Liver (tissue), 9 donors: ENCODE data around the gene RAB27B. TPM values are rescaled to one million over a fixed set of nuclear protein-coding genes. Genes with fewer than 3 reads are reported as not detected.

Source experiments
- DNase-seq: peaks from one replicate; pipeline ENCODE4 v3.0.0-alpha.2; 2017; ENCODE audit warnings: low spot score
- H3K27ac ChIP-seq, 2 donors: one replicate each; pipeline ENCODE4 v1.7.0; 2013; ENCODE audit warnings: inconsistent platforms in 2 of 2, low read length in 2 of 2, control low read depth in 1 of 2, low read depth in 1 of 2, mild to moderate bottlenecking in 1 of 2
- H3K27me3 ChIP-seq, 4 donors: one replicate each; pipeline versions ENCODE4 v1.6.1 to v1.7.0; 2013; ENCODE audit warnings: low read length in 3 of 4, inconsistent platforms in 1 of 4, mild to moderate bottlenecking in 1 of 4, moderate library complexity in 1 of 4; ENCODE audit not compliant: control insufficient read depth in 4 of 4, insufficient read depth in 4 of 4
- H3K36me3 ChIP-seq, 4 donors: one replicate each; pipeline versions ENCODE4 v1.6.1 to v1.7.0; 2013; ENCODE audit warnings: low read length in 3 of 4, mild to moderate bottlenecking in 3 of 4, low read depth in 1 of 4, moderate library complexity in 1 of 4; ENCODE audit not compliant: control insufficient read depth in 4 of 4, insufficient read depth in 3 of 4
- H3K4me1 ChIP-seq, 4 donors: one replicate each; pipeline versions ENCODE4 v1.6.1 to v1.7.0; 2013; ENCODE audit warnings: low read length in 3 of 4, mild to moderate bottlenecking in 3 of 4, moderate library complexity in 1 of 4; ENCODE audit not compliant: control insufficient read depth in 4 of 4, insufficient read depth in 4 of 4
- H3K4me3 ChIP-seq, 3 donors: one replicate each; pipeline versions ENCODE4 v1.6.1 to v1.7.0; 2013; ENCODE audit warnings: low read length in 3 of 3, control low read depth in 1 of 3, low read depth in 1 of 3, mild to moderate bottlenecking in 1 of 3
- H3K9ac ChIP-seq, 2 donors: one replicate each; pipeline ENCODE4 v1.7.0; 2013; ENCODE audit warnings: low read length in 2 of 2, mild to moderate bottlenecking in 2 of 2, moderate library complexity in 2 of 2, control low read depth in 1 of 2, low read depth in 1 of 2
- H3K9me3 ChIP-seq, 4 donors: one replicate each; pipeline versions ENCODE4 v1.6.1 to v1.7.0; 2013; ENCODE audit warnings: low read length in 3 of 4; ENCODE audit not compliant: control insufficient read depth in 4 of 4
- CTCF ChIP-seq: fragments of 150-350 bp; IDR thresholded peaks from 2 replicates; pipeline ENCODE4 v1.5.1; 2017; ENCODE audit warnings: improper control_type of control experiment, low read depth, low read length; ENCODE audit not compliant: missing input control
- EGR1 ChIP-seq, 2 donors: IDR thresholded peaks; 2 replicates each; pipeline ENCODE4 v1.6.1; 2016 to 2018; ENCODE audit warnings: antibody characterized with exemption in 2 of 2, low read depth in 2 of 2
- FOXA1 ChIP-seq: IDR thresholded peaks from 2 replicates; pipeline ENCODE4 v1.6.1; 2016; ENCODE audit warnings: antibody characterized with exemption
- FOXA2 ChIP-seq: IDR thresholded peaks from 2 replicates; pipeline ENCODE4 v1.6.1; 2016; ENCODE audit warnings: antibody characterized with exemption
- GABPA ChIP-seq, 2 donors: IDR thresholded peaks in 1 of 2; conservative IDR thresholded peaks in 1 of 2; 2 replicates each; pipeline ENCODE4 v1.6.1; 2016; ENCODE audit warnings: antibody characterized with exemption in 2 of 2, mild to moderate bottlenecking in 1 of 2, moderate library complexity in 1 of 2
- HNF4G ChIP-seq: IDR thresholded peaks from 2 replicates; pipeline ENCODE4 v1.6.1; 2016; ENCODE audit warnings: antibody characterized with exemption
- JUND ChIP-seq, 2 donors: IDR thresholded peaks; 2 replicates each; pipeline ENCODE4 v1.6.1; 2016; ENCODE audit warnings: antibody characterized with exemption in 2 of 2
- MAX ChIP-seq: IDR thresholded peaks from 2 replicates; pipeline ENCODE4 v1.6.1; 2016; ENCODE audit warnings: antibody characterized with exemption
- RAD21 ChIP-seq, 2 donors: IDR thresholded peaks; 2 replicates each; pipeline ENCODE4 v1.6.1; 2016; ENCODE audit warnings: antibody characterized with exemption in 2 of 2, mild to moderate bottlenecking in 2 of 2
- RXRA ChIP-seq, 2 donors: IDR thresholded peaks; 2 replicates each; pipeline ENCODE4 v1.6.1; 2017 to 2018; ENCODE audit warnings: antibody characterized with exemption in 2 of 2, mild to moderate bottlenecking in 1 of 2
- TAF1 ChIP-seq: conservative IDR thresholded peaks from 2 replicates; pipeline ENCODE4 v1.6.1; 2016; ENCODE audit warnings: antibody characterized with exemption, mild to moderate bottlenecking
- WGBS: extraction: QIAGEN DNeasy Blood & Tissue Kit; methylation state at CpG from one replicate; pipeline ENCODE4 v1.1.7; 2013; 5-methylcytosine and 5-hydroxymethylcytosine counted together
- polyA plus RNA-seq, 2 donors: library from polyadenylated mRNA; stranded (reverse) in 1 of 2; unstranded in 1 of 2; fragments of 200-250 nt in 1 of 2; fragments of >200 nt in 1 of 2; fragmentation: Nextera tagmentation in 1 of 2; extraction: Ambion mirVana in 1 of 2; gene quantifications; one replicate each; pipeline versions ENCODE4 v1.2.1 to v1.2.3, GENCODE V29; 2013 to 2015
- total RNA-seq, 2 donors: library from RNA; depleted of rRNA; stranded (reverse); fragments of >200 nt; gene quantifications; one replicate each; pipeline ENCODE4 v1.2.3, GENCODE V29; 2014
- TF ChIP-seq, protein P1 (sequence below): IDR thresholded peaks from 2 replicates; pipeline ENCODE4 v1.6.1; 2016; ENCODE audit warnings: antibody characterized with exemption
- TF ChIP-seq, protein P2 (sequence below): IDR thresholded peaks from 2 replicates; pipeline ENCODE4 v1.6.1; 2016; ENCODE audit warnings: antibody characterized with exemption, mild to moderate bottlenecking
- TF ChIP-seq, protein P3 (sequence below): IDR thresholded peaks from 2 replicates; pipeline ENCODE4 v1.6.1; 2016; ENCODE audit warnings: antibody characterized with exemption
- donor health status: healthy.
- donor health status: healthy.
- donor health status: healthy.
- donor health status: healthy.
- donor health status: healthy.

Gene RAB27B
- total and polyA plus RNA-seq, 4 donors = 0.13 to 4.5 (median 0.24) TPM

- Histone ChIP-seq H3K27me3 (no peaks in the 10 kb centered on the region), H3K4me3 (no peak overlapping the region), H3K36me3 (no peaks in the 10 kb centered on the region), H3K9me3 (no peaks in the 10 kb centered on the region), H3K9ac (no peak overlapping the region), H3K4me1 (peaks cover 0 to 13% (median 10%) of the 10 kb centered on the region in 4 donors), H3K27ac (no peak overlapping the region)
- no peak for TF ChIP-seq MAX
- TF ChIP-seq FOXA1 = no peak
- TF ChIP-seq EGR1 (IDR thresholded peaks at IDR 0.05; ENCODE audit: low read depth in 2 of 2) = no peak
- no peak for DNase-seq
- WGBS = 95% methylated on average over 2 of the region's 2 CpGs
Measured at GRCh38 chr18:54825601-54826344, 2.5 kb upstream of the RAB27B start.

DNA sequence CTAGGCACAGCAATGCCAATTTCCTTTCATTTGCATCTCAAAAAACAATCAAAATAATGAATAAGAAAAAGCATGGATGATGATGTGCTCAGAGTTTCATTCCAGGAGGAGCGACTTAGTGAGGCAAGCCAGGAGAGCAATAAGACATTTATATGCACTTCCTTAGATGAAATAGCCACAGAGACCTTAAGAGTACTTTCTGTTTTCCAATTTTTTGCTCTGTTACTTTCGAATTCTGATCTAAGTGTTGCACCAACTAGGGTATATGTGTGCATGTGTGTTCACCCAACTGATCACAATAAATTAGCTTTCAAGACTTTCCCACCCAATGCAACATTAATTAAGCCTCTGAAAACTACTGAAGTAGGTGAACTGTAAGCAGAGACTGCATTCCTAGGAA is 709 bp downstream of the RAB27B start:
- no peak for DNase-seq
- H3K9me3 ChIP-seq = no peaks in the 10 kb centered on the region
- no peaks in the 10 kb centered on the region for H3K36me3 ChIP-seq
- H3K4me3 ChIP-seq = peak overlapping the region; percentile 49 to 65 (median 60)
- WGBS = 42% methylated on average over 2 of the region's 2 CpGs
- H3K27ac ChIP-seq = no peak overlapping the region
- H3K4me1 ChIP-seq = peaks cover 0 to 13% (median 10%) of the 10 kb centered on the region in 4 donors
- H3K9ac ChIP-seq = peak overlapping the region in 1 of 2 donors; percentile 48
- no peaks in the 10 kb centered on the region for H3K27me3 ChIP-seq
- TF ChIP-seq, protein P1, sequence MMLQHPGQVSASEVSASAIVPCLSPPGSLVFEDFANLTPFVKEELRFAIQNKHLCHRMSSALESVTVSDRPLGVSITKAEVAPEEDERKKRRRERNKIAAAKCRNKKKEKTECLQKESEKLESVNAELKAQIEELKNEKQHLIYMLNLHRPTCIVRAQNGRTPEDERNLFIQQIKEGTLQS = no peak
- TF ChIP-seq GABPA (IDR thresholded peaks at IDR 0.05 in 1 of 2, conservative IDR thresholded peaks at IDR 0.05 in 1 of 2) (no peak), FOXA1 (no peak), FOXA2 (no peak), CTCF (no peak)
- TF ChIP-seq, protein P2, sequence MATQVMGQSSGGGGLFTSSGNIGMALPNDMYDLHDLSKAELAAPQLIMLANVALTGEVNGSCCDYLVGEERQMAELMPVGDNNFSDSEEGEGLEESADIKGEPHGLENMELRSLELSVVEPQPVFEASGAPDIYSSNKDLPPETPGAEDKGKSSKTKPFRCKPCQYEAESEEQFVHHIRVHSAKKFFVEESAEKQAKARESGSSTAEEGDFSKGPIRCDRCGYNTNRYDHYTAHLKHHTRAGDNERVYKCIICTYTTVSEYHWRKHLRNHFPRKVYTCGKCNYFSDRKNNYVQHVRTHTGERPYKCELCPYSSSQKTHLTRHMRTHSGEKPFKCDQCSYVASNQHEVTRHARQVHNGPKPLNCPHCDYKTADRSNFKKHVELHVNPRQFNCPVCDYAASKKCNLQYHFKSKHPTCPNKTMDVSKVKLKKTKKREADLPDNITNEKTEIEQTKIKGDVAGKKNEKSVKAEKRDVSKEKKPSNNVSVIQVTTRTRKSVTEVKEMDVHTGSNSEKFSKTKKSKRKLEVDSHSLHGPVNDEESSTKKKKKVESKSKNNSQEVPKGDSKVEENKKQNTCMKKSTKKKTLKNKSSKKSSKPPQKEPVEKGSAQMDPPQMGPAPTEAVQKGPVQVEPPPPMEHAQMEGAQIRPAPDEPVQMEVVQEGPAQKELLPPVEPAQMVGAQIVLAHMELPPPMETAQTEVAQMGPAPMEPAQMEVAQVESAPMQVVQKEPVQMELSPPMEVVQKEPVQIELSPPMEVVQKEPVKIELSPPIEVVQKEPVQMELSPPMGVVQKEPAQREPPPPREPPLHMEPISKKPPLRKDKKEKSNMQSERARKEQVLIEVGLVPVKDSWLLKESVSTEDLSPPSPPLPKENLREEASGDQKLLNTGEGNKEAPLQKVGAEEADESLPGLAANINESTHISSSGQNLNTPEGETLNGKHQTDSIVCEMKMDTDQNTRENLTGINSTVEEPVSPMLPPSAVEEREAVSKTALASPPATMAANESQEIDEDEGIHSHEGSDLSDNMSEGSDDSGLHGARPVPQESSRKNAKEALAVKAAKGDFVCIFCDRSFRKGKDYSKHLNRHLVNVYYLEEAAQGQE = no peak

- Histone ChIP-seq H3K4me3 (no peak overlapping the region), H3K36me3 (no peaks in the 10 kb centered on the region), H3K9ac (no peak overlapping the region), H3K9me3 (no peaks in the 10 kb centered on the region), H3K27ac (no peak overlapping the region), H3K4me1 (peaks cover 0 to 13% (median 10%) of the 10 kb centered on the region in 4 donors), H3K27me3 (no peaks in the 10 kb centered on the region)
- WGBS = 58% methylated on average over 1 of the region's 1 CpG
- DNase-seq = no peak
- TF ChIP-seq GABPA (IDR thresholded peaks at IDR 0.05 in 1 of 2, conservative IDR thresholded peaks at IDR 0.05 in 1 of 2) = no peak
- TF ChIP-seq EGR1 (IDR thresholded peaks at IDR 0.05; ENCODE audit: low read depth in 2 of 2) = no peak
- TF ChIP-seq JUND (IDR thresholded peaks at IDR 0.05) = no peak
- TF ChIP-seq RXRA (IDR thresholded peaks at IDR 0.05) = no peak
- TF ChIP-seq CTCF = no peak
- TF ChIP-seq, protein P3, sequence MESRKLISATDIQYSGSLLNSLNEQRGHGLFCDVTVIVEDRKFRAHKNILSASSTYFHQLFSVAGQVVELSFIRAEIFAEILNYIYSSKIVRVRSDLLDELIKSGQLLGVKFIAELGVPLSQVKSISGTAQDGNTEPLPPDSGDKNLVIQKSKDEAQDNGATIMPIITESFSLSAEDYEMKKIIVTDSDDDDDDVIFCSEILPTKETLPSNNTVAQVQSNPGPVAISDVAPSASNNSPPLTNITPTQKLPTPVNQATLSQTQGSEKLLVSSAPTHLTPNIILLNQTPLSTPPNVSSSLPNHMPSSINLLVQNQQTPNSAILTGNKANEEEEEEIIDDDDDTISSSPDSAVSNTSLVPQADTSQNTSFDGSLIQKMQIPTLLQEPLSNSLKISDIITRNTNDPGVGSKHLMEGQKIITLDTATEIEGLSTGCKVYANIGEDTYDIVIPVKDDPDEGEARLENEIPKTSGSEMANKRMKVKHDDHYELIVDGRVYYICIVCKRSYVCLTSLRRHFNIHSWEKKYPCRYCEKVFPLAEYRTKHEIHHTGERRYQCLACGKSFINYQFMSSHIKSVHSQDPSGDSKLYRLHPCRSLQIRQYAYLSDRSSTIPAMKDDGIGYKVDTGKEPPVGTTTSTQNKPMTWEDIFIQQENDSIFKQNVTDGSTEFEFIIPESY = no peak
- TF ChIP-seq TAF1 = no peak
- no peak for TF ChIP-seq RAD21 (IDR thresholded peaks at IDR 0.05)
- TF ChIP-seq, protein P1 = no peak
- no peak for TF ChIP-seq HNF4G
Measured at GRCh38 chr18:54829856-54830255, 1.6 kb downstream of the RAB27B start.
